H9 (cell line): ENCODE measurements around the gene TSPAN9. TPM values are rescaled to one million over a fixed set of nuclear protein-coding genes. Genes with fewer than 3 reads are reported as not detected.

Experiments
- DNase-seq: peaks from one replicate; pipeline ENCODE4 v3.0.0-alpha.2; 2017
- H2AFZ ChIP-seq: one replicate; pipeline ENCODE4 v1.6.1; 2013; ENCODE audit warnings: mild to moderate bottlenecking, low read length, control low read depth, moderate library complexity
- H2AK5ac ChIP-seq: 2 replicates; pipeline ENCODE4 v1.6.1; 2013; ENCODE audit warnings: low read length, control low read depth, mixed read lengths; ENCODE audit not compliant: insufficient read length
- H2BK120ac ChIP-seq: one replicate; pipeline ENCODE4 v1.6.1; 2013; ENCODE audit warnings: low read depth, mild to moderate bottlenecking, low read length, control low read depth, inconsistent platforms; ENCODE audit not compliant: poor library complexity, severe bottlenecking
- H2BK12ac ChIP-seq: 2 replicates; pipeline ENCODE4 v1.6.1; 2013; ENCODE audit warnings: low read length, control low read depth, mixed read lengths, low read depth; ENCODE audit not compliant: insufficient read length
- H2BK15ac ChIP-seq: 2 replicates; pipeline ENCODE4 v1.6.1; 2013; ENCODE audit warnings: low read depth, low read length, control low read depth
- H2BK20ac ChIP-seq: one replicate; pipeline ENCODE4 v1.6.1; 2013; ENCODE audit warnings: low read depth, mild to moderate bottlenecking, low read length, control low read depth, inconsistent platforms; ENCODE audit not compliant: poor library complexity, severe bottlenecking
- H2BK5ac ChIP-seq: 2 replicates; pipeline ENCODE4 v1.6.1; 2013; ENCODE audit warnings: low read length, control low read depth, mixed read lengths; ENCODE audit not compliant: insufficient read length
- H3K14ac ChIP-seq: 2 replicates; pipeline ENCODE4 v1.6.1; 2013; ENCODE audit warnings: low read length, control low read depth; ENCODE audit not compliant: insufficient read depth
- H3K18ac ChIP-seq: 2 replicates; pipeline ENCODE4 v1.6.1; 2013; ENCODE audit warnings: low read depth, mild to moderate bottlenecking, mixed read lengths, low read length, control low read depth; ENCODE audit not compliant: insufficient read length
- H3K23ac ChIP-seq: 2 replicates; pipeline ENCODE4 v1.6.1; 2013; ENCODE audit warnings: low read length, control low read depth, mixed read lengths, low read depth; ENCODE audit not compliant: insufficient read length
- H3K23me2 ChIP-seq: 2 replicates; pipeline ENCODE4 v1.6.1; 2013; ENCODE audit warnings: low read depth, mild to moderate bottlenecking, mixed read lengths, low read length, control low read depth; ENCODE audit not compliant: insufficient read length, poor library complexity, severe bottlenecking
- H3K27ac ChIP-seq: 2 replicates; pipeline ENCODE4 v1.5.1; 2013; ENCODE audit warnings: low read length, control low read depth, mixed read lengths, low read depth; ENCODE audit not compliant: insufficient read length
- H3K27me3 ChIP-seq: 2 replicates; pipeline ENCODE4 v1.6.1; 2013; ENCODE audit warnings: low read length, control low read depth, inconsistent platforms; ENCODE audit not compliant: insufficient read depth
- H3K4ac ChIP-seq: 2 replicates; pipeline ENCODE4 v1.6.1; 2013; ENCODE audit warnings: low read depth, mild to moderate bottlenecking, control low read depth, inconsistent platforms, low read length, moderate library complexity
- H3K4me1 ChIP-seq: 2 replicates; pipeline ENCODE4 v1.6.1; 2013; ENCODE audit warnings: low read length, control low read depth, inconsistent platforms; ENCODE audit not compliant: insufficient read depth
- H3K4me2 ChIP-seq: 2 replicates; pipeline ENCODE4 v1.6.1; 2013; ENCODE audit warnings: low read length, control low read depth, mixed read lengths; ENCODE audit not compliant: insufficient read length, insufficient read depth
- H3K56ac ChIP-seq: 2 replicates; pipeline ENCODE4 v1.6.1; 2013; ENCODE audit warnings: low read depth, mild to moderate bottlenecking, mixed read lengths, low read length, control low read depth; ENCODE audit not compliant: insufficient read length
- H3K79me1 ChIP-seq: 2 replicates; pipeline ENCODE4 v1.6.1; 2013; ENCODE audit warnings: low read depth, mild to moderate bottlenecking, moderate library complexity, low read length, control low read depth, inconsistent platforms; ENCODE audit not compliant: insufficient read depth, poor library complexity, severe bottlenecking
- H3K79me2 ChIP-seq: 2 replicates; pipeline ENCODE4 v1.6.1; 2013; ENCODE audit warnings: low read length, control low read depth, inconsistent platforms; ENCODE audit not compliant: insufficient read depth
- H3K9ac ChIP-seq: 2 replicates; pipeline ENCODE4 v1.6.1; 2013; ENCODE audit warnings: low read length, control low read depth, mixed read lengths; ENCODE audit not compliant: insufficient read length; ENCODE audit errors: extremely low read depth
- H3K9me3 ChIP-seq: one replicate; pipeline ENCODE4 v1.6.1; 2013; ENCODE audit warnings: low read depth, low read length, inconsistent platforms; ENCODE audit not compliant: control insufficient read depth
- H3T11ph ChIP-seq: one replicate; pipeline ENCODE4 v1.6.1; 2013; ENCODE audit warnings: mild to moderate bottlenecking, low read length, control low read depth, inconsistent platforms
- H4K20me1 ChIP-seq: one replicate; pipeline ENCODE4 v1.6.1; 2013; ENCODE audit not compliant: control insufficient read depth, insufficient read length, insufficient read depth
- H4K5ac ChIP-seq: 2 replicates; pipeline ENCODE4 v1.6.1; 2013; ENCODE audit warnings: low read depth, mild to moderate bottlenecking, mixed read lengths, low read length, control low read depth; ENCODE audit not compliant: insufficient read length
- H4K8ac ChIP-seq: replicated peaks from 2 replicates; pipeline ENCODE4 v1.6.1; 2013; ENCODE audit warnings: low read length, control low read depth, mixed read lengths, low read depth; ENCODE audit not compliant: insufficient read length
- H4K91ac ChIP-seq: 2 replicates; pipeline ENCODE4 v1.6.1; 2013; ENCODE audit warnings: low read depth, mild to moderate bottlenecking, moderate library complexity, mixed read lengths, low read length, control low read depth; ENCODE audit not compliant: insufficient read length
- H3K27ac Mint-ChIP-seq, 3 experiments: 2 replicates in 2 of 3; 3 replicates in 1 of 3; pipeline ENCODE4 v1.8.0; 2020 to 2021; ENCODE audit warnings: mixed read lengths in 3 of 3, mild to moderate bottlenecking in 1 of 3, moderate library complexity in 1 of 3
- H3K27me3 Mint-ChIP-seq: 2 replicates; pipeline ENCODE4 v1.8.0; 2021; ENCODE audit warnings: low read depth, mild to moderate bottlenecking, moderate library complexity, mixed read lengths
- H3K36me3 Mint-ChIP-seq, 3 experiments: 2 replicates in 2 of 3; 3 replicates in 1 of 3; pipeline ENCODE4 v1.8.0; 2020 to 2021; ENCODE audit warnings: low read depth in 3 of 3, mixed read lengths in 3 of 3; ENCODE audit not compliant: insufficient read depth in 1 of 3
- H3K4me1 Mint-ChIP-seq, 2 experiments: 2 replicates each; pipeline ENCODE4 v1.8.0; 2020; ENCODE audit warnings: mixed read lengths in 2 of 2
- H3K4me3 Mint-ChIP-seq, 2 experiments: 2 replicates in 1 of 2; 3 replicates in 1 of 2; pipeline ENCODE4 v1.8.0; 2020 to 2021; ENCODE audit warnings: mild to moderate bottlenecking in 2 of 2, mixed read lengths in 2 of 2, moderate library complexity in 1 of 2
- H3K9me3 Mint-ChIP-seq, 2 experiments: 2 replicates in 1 of 2; 3 replicates in 1 of 2; pipeline ENCODE4 v1.8.0; 2020; ENCODE audit warnings: mild to moderate bottlenecking in 2 of 2, mixed read lengths in 2 of 2, moderate library complexity in 1 of 2
- WGBS: extraction: QIAGEN DNeasy Blood & Tissue Kit; methylation state at CpG from one replicate; pipeline ENCODE4 v1.1.7; 2013; ENCODE audit warnings: missing lambda C conversion rate, low lambda C conversion rate, mixed read lengths; ENCODE audit not compliant: insufficient read length; ENCODE audit errors: extremely low coverage; 5-methylcytosine and 5-hydroxymethylcytosine counted together
- total RNA-seq: library from RNA; stranded (reverse); gene quantifications from 2 replicates; pipeline ENCODE4 v1.2.1, GENCODE V29; 2021
- TF ChIP-seq, protein P1 (sequence below): fragments of 200-600 bp; sonication (generic); conservative IDR thresholded peaks from 3 replicates; pipeline ENCODE4 v1.8.0; 2021; ENCODE audit warnings: antibody characterized with exemption, mild to moderate bottlenecking

The TSPAN9 gene
- total RNA-seq, 1 experiment from 2014 or later: 19.0 TPM

DNA sequence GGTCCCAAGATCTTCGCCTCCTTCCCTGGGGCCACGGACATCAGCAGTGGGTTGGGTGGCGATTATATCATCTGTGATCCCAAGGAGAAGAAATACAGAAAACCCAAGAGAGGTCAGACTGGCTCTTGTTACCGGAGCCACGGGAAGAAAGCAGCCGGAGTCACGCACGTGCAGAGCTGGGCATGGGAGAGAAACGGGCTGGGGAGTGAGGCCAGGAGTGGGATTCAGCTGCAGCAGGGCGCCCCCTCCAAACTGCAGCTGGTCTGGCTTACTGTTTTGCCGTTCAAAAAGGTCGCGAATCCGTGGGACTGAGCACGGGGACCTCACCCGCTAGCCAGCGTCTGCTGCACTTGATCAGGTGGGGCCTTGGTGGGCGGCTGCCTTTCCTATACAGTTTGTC lies 207.2 kb downstream of the TSPAN9 start:
- no peaks in the 10 kb centered on the region for H3K4me1 ChIP-seq
- no peak overlapping the region for H3K27ac ChIP-seq
- Mint-ChIP-seq H3K4me3 (no peak overlapping the region), H3K27ac (peak overlapping the region in 2 of 3 experiments; percentile 55 to 90; a peak in 4 of 7 replicates), H3K9me3 (no peaks in the 10 kb centered on the region), H3K4me1 (peaks cover 9 to 31% of the 10 kb centered on the region in 2 experiments), H3K36me3 (no peaks in the 10 kb centered on the region), H3K27me3 (peaks cover 3% of the 10 kb centered on the region; the same call in 1 of the 2 replicates)
- H4K20me1 ChIP-seq: no peaks in the 10 kb centered on the region
- H4K8ac ChIP-seq: no peak overlapping the region
- no peak overlapping the region for H2BK20ac ChIP-seq
- H2BK120ac ChIP-seq: no peak overlapping the region
- no peak for DNase-seq
- H2BK12ac ChIP-seq: no peak overlapping the region
- no peaks in the 10 kb centered on the region for H3K23me2 ChIP-seq
- H2AFZ ChIP-seq: no peak overlapping the region
- no peaks in the 10 kb centered on the region for H3K9me3 ChIP-seq
- no peak overlapping the region for H3K56ac ChIP-seq
- no peaks in the 10 kb centered on the region for H3K79me1 ChIP-seq
- no peaks in the 10 kb centered on the region for H3K79me2 ChIP-seq
- H3K18ac ChIP-seq: no peak overlapping the region
- no peak overlapping the region for H2BK15ac ChIP-seq
- no peak overlapping the region for H3K23ac ChIP-seq
- TF ChIP-seq, protein P1, sequence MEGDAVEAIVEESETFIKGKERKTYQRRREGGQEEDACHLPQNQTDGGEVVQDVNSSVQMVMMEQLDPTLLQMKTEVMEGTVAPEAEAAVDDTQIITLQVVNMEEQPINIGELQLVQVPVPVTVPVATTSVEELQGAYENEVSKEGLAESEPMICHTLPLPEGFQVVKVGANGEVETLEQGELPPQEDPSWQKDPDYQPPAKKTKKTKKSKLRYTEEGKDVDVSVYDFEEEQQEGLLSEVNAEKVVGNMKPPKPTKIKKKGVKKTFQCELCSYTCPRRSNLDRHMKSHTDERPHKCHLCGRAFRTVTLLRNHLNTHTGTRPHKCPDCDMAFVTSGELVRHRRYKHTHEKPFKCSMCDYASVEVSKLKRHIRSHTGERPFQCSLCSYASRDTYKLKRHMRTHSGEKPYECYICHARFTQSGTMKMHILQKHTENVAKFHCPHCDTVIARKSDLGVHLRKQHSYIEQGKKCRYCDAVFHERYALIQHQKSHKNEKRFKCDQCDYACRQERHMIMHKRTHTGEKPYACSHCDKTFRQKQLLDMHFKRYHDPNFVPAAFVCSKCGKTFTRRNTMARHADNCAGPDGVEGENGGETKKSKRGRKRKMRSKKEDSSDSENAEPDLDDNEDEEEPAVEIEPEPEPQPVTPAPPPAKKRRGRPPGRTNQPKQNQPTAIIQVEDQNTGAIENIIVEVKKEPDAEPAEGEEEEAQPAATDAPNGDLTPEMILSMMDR: no peak
- H3K4ac ChIP-seq: no peak overlapping the region
- no peak overlapping the region for H4K91ac ChIP-seq
- H3K9ac ChIP-seq: no peak overlapping the region
- H3K14ac ChIP-seq: 0 out of 2 replicates have a peak overlapping the region, but pooled peaks have one; percentile 36
- no peak overlapping the region for H3K4me2 ChIP-seq
- H3K27me3 ChIP-seq: no peaks in the 10 kb centered on the region
- no peak overlapping the region for H2BK5ac ChIP-seq
- H4K5ac ChIP-seq: no peak overlapping the region
- H2AK5ac ChIP-seq: no peak overlapping the region
- H3T11ph ChIP-seq: no peak overlapping the region
- WGBS: no CpG with 5 or more reads among the region's 18 CpGs
